K562 (cell line): ENCODE results near the gene LGI4. TPM values are rescaled to one million over a fixed set of nuclear protein-coding genes. Genes with fewer than 3 reads are reported as not detected.
A peak's percentile ranks its signal among the peaks of the same experiment; 100 is the strongest.

ENCODE experiments used
- ATAC-seq: fragments of 200-7000 bp; cut with Tn5 transposase; 3 replicates; pipeline ENCODE4 v1.9.1; 2020; ENCODE audit warnings: moderate library complexity
- BruUV-seq: library from RNA; stranded (reverse); fragments of 400-500 nt; replicated peaks from 2 replicates; lab custom pipeline; 2021; lab: Mats Ljungman, UMichigan
- CTCF ChIA-PET: fragments of 300-600 bp; formaldehyde crosslinking; extraction: SDS; loops from one replicate; lab custom pipeline; 2021; ENCODE audit warnings: low intra/inter-chr PET ratio; lab: Yijun Ruan, JAX
- POLR2A ChIA-PET: fragments of 300-600, 350-650 bp; sonication (Branson Sonifier 250); formaldehyde crosslinking; extraction: SDS; loops from one replicate; lab custom pipeline; 2021; ENCODE audit warnings: antibody characterized with exemption, inconsistent platforms; lab: Yijun Ruan, JAX
- DNase-seq, 4 experiments: peaks; one replicate each; pipeline versions ENCODE4 v3.0.0 to v3.0.0-alpha.2; 2011 to 2018; ENCODE audit warnings: low spot score in 3 of 4, mixed read lengths in 3 of 4; ENCODE audit errors: extremely low read depth in 1 of 4
- FAIRE-seq: peaks from 2 replicates; lab custom pipeline; 2011; peaks lifted over from hg19 to GRCh38; lab: Jason Lieb, UNC
- H2AFZ ChIP-seq: 2 replicates; pipeline ENCODE4 v1.6.0; 2011; ENCODE audit warnings: low read depth, low read length, control low read depth, inconsistent platforms
- H3K27ac ChIP-seq: fragments of 200-600 bp; 3 replicates; pipeline ENCODE4 v1.8.0; 2011; ENCODE audit warnings: low read depth, mild to moderate bottlenecking, control low read depth, inconsistent platforms, low read length, moderate library complexity, mixed read lengths; ENCODE audit errors: extremely low read depth
- H3K27me3 ChIP-seq, 2 experiments: fragments of 300-600 bp in 1 of 2; 2 replicates in 1 of 2; 3 replicates in 1 of 2; pipeline versions ENCODE4 v1.6.0 to v1.8.0; 2011; ENCODE audit warnings: inconsistent platforms in 2 of 2, low read length in 2 of 2, mild to moderate bottlenecking in 1 of 2, mixed read lengths in 1 of 2, moderate library complexity in 1 of 2; ENCODE audit not compliant: control insufficient read depth in 2 of 2, insufficient read depth in 2 of 2
- H3K36me3 ChIP-seq: fragments of 300-600 bp; 3 replicates; pipeline ENCODE4 v1.8.0; 2011; ENCODE audit warnings: mild to moderate bottlenecking, low read length, inconsistent platforms; ENCODE audit not compliant: control insufficient read depth, insufficient read depth
- H3K4me1 ChIP-seq, 2 experiments: fragments of 200-600 bp in 1 of 2; replicated peaks in 1 of 2; 2 replicates in 1 of 2; 3 replicates in 1 of 2; pipeline versions ENCODE4 v1.5.1 to v1.8.0; 2011; ENCODE audit warnings: inconsistent platforms in 2 of 2, low read length in 2 of 2, mild to moderate bottlenecking in 1 of 2, mixed read lengths in 1 of 2, moderate library complexity in 1 of 2; ENCODE audit not compliant: control insufficient read depth in 2 of 2, insufficient read depth in 2 of 2
- H3K4me2 ChIP-seq: 2 replicates; pipeline ENCODE4 v1.6.1; 2011; ENCODE audit warnings: low read length, control low read depth, inconsistent platforms, mixed read lengths; ENCODE audit not compliant: insufficient read depth
- H3K4me3 ChIP-seq: fragments of 200-600 bp; sonication (generic), shearing (Covaris generic); 2 replicates; pipeline ENCODE4 v1.5.1; 2016; ENCODE audit warnings: control low read depth, inconsistent platforms
- H3K79me2 ChIP-seq: fragments of 200-600 bp; 3 replicates; pipeline ENCODE4 v1.8.0; 2011; ENCODE audit warnings: low read length, inconsistent platforms; ENCODE audit not compliant: control insufficient read depth, insufficient read depth
- H3K9ac ChIP-seq, 2 experiments: 2 replicates each; pipeline versions ENCODE4 v1.6.0 to v1.6.1; 2011; ENCODE audit warnings: low read depth in 2 of 2, low read length in 2 of 2, control low read depth in 1 of 2, inconsistent platforms in 1 of 2, mild to moderate bottlenecking in 1 of 2, mixed read lengths in 1 of 2; ENCODE audit not compliant: insufficient read depth in 1 of 2
- H3K9me1 ChIP-seq: one replicate; pipeline ENCODE4 v1.6.0; 2011; ENCODE audit warnings: inconsistent platforms, mild to moderate bottlenecking, low read length, moderate library complexity; ENCODE audit not compliant: control insufficient read depth, insufficient read depth
- H3K9me3 ChIP-seq: replicated peaks from 2 replicates; pipeline ENCODE4 v1.5.1; 2011; ENCODE audit warnings: low read depth, low read length, inconsistent platforms; ENCODE audit not compliant: control insufficient read depth, insufficient read depth
- H4K20me1 ChIP-seq: replicated peaks from 2 replicates; pipeline ENCODE4 v1.6.1; 2011; ENCODE audit warnings: low read length, inconsistent platforms, mixed read lengths; ENCODE audit not compliant: control insufficient read depth, insufficient read depth
- ESRRB ChIP-seq: fragments of 250-450 bp; sonication (Bioruptor Pico); IDR thresholded peaks from 2 replicates; pipeline ENCODE4 v1.5.0; 2020; ENCODE audit warnings: mild to moderate bottlenecking, moderate library complexity, borderline replicate concordance
- NCOA2 ChIP-seq, 2 experiments: fragments of 450-650 bp; IDR thresholded peaks; 2 replicates each; pipeline ENCODE4 v1.6.1; 2018; ENCODE audit warnings: mild to moderate bottlenecking in 2 of 2, moderate library complexity in 1 of 2; ENCODE audit not compliant: partially characterized antibody in 2 of 2
- TSC22D4 ChIP-seq: fragments of 450-650 bp; IDR thresholded peaks from 2 replicates; pipeline ENCODE4 v1.6.1; 2016; ENCODE audit warnings: missing genetic modification characterization, missing biosample characterization, control low read depth
- ZNF12 ChIP-seq: sonication (generic); formaldehyde crosslinking; IDR thresholded peaks from 2 replicates; pipeline ENCODE4 v1.4.0; 2020; ENCODE audit warnings: mild to moderate bottlenecking, missing genetic modification reagents
- WGBS: fragments of 100-300 bp; shearing (Covaris generic); methylation state at CpG from one replicate; pipeline ENCODE4 v1.1.6; 2016; ENCODE audit warnings: low coverage, mixed read lengths; ENCODE audit not compliant: insufficient coverage; ENCODE audit errors: missing lambda C conversion rate; 5-methylcytosine and 5-hydroxymethylcytosine counted together
- in situ Hi-C: fragments of 300-500 bp; cut with MboI; formaldehyde crosslinking; loops from 4 replicates; pipeline ENCODE4 v1.15.0; 2018; ENCODE audit warnings: inconsistent platforms, mixed read lengths
- intact Hi-C: fragments of 100-400 bp; cut with micrococcal nuclease; formaldehyde crosslinking; loops from 2 replicates; pipeline ENCODE4 v1.14.2; 2022
- polyA plus RNA-seq, 8 experiments: library from polyadenylated mRNA; depleted of rRNA in 4 of 8; stranded (reverse) in 5 of 8; unstranded in 3 of 8; fragments of >200 nt; fragmentation: Nextera tagmentation in 2 of 8; fragmentation: Illumina TruSeq in 1 of 8; extraction: Ambion mirVana in 2 of 8; extraction: Trizol in 1 of 8; gene quantifications; 2 replicates each; pipeline versions ENCODE4 v1.2.1 to v1.2.3, GENCODE V29; 2011 to 2014; ENCODE audit warnings: inconsistent platforms in 1 of 8, missing spikeins in 1 of 8
- total RNA-seq, 7 experiments: library from RNA; depleted of rRNA in 6 of 7; stranded (reverse); fragments of >200 nt in 6 of 7; fragmentation: Illumina TruSeq in 2 of 7; extraction: Trizol in 2 of 7; gene quantifications; 2 replicates each; pipeline versions ENCODE4 v1.2.1 to v1.2.3, GENCODE V29; 2011 to 2021; ENCODE audit warnings: low replicate concordance in 1 of 7
- TF ChIP-seq, protein P1 (sequence below): fragments of 450-650 bp; IDR thresholded peaks from 2 replicates; pipeline ENCODE4 v1.6.1; 2018; ENCODE audit not compliant: partially characterized antibody

LGI4 gene
- total and polyA plus RNA-seq, 9 of the 15 experiments (the other 6 are each of a cell fraction or from before 2014, with no cell fraction given), result 0.14 to 0.30 (median 0.24) TPM; not detected in 4

DNA sequence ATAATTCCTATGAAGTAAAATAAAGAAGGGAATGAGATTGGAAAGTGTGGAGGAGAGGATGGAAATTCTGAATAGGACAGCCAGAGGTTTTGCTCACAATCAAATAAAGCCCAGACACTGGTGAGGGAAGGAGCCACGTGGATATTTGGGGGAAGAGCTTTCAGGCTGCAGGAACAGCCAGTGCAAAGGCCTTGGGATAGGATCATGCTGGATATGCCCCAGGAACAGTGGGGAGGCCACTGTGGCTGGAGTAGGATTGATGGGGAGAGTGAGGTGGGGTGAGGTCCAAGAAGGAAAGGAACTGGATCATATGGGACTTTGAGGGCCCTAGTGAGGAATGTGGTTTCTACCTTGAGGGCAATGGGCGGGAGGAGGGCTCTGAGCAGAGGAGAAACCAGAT is 15.6 kb upstream of the LGI4 start:
- Histone ChIP-seq H3K9me1 (no peaks in the 10 kb centered on the region), H3K9ac (no peak overlapping the region), H3K9me3 (no peaks in the 10 kb centered on the region), H3K27me3 (no peaks in the 10 kb centered on the region), H3K4me2 (no peak overlapping the region), H3K4me1 (peaks cover 5 to 27% of the 10 kb centered on the region in 2 experiments; a peak in 4 of 5 replicates), H3K27ac (no peak overlapping the region), H2AFZ (no peak overlapping the region), H4K20me1 (no peaks in the 10 kb centered on the region), H3K4me3 (no peak overlapping the region), H3K79me2 (peaks cover 23% of the 10 kb centered on the region), H3K36me3 (peaks cover 9% of the 10 kb centered on the region; the same call in 2 of the 3 replicates)
- BruUV-seq, result no TSS peak
- in situ Hi-C loops, result no loop called here
- intact Hi-C loops, result loop anchor here (5.0 kb wide), 2 partner anchors 57 to 97 kb away; partner anchors contain the start of gene LSR
- TF ChIP-seq TSC22D4 (tag), result no peak
- no peak for TF ChIP-seq ZNF12 (CRISPR knock-in tag)
- no peak for TF ChIP-seq NCOA2 (IDR thresholded peaks at IDR 0.05; ENCODE audit: partially characterized antibody in 2 of 2)
- TF ChIP-seq, protein P1, sequence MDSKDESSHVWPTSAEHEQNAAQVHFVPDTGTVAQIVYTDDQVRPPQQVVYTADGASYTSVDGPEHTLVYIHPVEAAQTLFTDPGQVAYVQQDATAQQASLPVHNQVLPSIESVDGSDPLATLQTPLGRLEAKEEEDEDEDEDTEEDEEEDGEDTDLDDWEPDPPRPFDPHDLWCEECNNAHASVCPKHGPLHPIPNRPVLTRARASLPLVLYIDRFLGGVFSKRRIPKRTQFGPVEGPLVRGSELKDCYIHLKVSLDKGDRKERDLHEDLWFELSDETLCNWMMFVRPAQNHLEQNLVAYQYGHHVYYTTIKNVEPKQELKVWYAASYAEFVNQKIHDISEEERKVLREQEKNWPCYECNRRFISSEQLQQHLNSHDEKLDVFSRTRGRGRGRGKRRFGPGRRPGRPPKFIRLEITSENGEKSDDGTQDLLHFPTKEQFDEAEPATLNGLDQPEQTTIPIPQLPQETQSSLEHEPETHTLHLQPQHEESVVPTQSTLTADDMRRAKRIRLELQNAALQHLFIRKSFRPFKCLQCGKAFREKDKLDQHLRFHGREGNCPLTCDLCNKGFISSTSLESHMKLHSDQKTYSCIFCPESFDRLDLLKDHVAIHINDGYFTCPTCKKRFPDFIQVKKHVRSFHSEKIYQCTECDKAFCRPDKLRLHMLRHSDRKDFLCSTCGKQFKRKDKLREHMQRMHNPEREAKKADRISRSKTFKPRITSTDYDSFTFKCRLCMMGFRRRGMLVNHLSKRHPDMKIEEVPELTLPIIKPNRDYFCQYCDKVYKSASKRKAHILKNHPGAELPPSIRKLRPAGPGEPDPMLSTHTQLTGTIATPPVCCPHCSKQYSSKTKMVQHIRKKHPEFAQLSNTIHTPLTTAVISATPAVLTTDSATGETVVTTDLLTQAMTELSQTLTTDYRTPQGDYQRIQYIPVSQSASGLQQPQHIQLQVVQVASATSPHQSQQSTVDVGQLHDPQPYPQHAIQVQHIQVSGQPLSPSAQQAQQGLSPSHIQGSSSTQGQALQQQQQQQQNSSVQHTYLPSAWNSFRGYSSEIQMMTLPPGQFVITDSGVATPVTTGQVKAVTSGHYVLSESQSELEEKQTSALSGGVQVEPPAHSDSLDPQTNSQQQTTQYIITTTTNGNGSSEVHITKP, result peak; percentile 71
- no peak for TF ChIP-seq ESRRB
- FAIRE-seq (no peak), DNase-seq (no peak), ATAC-seq (no peak)
- ChIA-PET CTCF (no interaction called here), POLR2A (interaction anchor here (1.5 kb wide), 1 partner anchor 9 kb away, joined by 7 read pairs; no protein-coding TSS in a partner anchor)
- WGBS, result 57% methylated on average over 2 of the region's 2 CpGs
